ENCODE results near the gene UBTD2.

DNA sequence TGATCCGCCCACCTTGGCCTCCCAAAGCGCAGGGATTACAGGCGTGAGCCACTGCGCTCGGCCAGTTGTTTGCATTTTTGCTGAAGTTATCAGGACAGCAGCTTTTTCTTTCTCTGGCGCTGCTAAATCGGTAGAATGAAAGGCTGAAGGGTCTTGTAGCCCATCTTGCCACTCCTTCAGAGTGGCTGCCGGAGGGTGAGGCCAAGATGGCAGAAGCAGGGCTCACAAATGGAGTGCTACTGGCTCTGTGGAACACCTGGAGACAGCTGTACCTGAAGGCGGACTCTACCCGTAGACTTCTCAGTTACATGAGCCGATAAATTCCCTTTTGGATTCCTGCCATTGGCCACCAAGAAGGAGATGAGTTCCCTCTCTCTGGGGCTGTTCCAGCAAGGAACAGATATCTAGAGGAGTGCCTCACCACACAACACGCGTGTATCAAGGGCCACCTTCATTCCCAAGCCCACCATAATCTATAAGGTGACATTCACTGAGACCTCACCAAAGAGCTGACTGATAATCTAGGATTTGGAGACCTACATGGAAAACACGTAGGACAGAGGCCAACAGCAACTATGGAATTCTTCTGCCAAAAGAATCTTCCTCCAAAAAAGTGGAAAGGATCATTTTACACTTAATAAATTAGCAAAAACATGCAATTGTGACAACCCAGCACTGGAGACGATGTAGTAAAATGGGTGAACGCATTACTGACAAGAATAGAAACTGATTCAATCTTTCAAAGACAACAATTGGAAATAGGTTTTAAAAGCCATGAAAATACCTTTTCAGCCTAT lies 117.3 kb downstream of the UBTD2 start:
- TF ChIP-seq POLR2A (IDR thresholded peaks at IDR 0.05; ENCODE audit: low read length) (no peak), GATA1 (IDR thresholded peaks at IDR 0.05; ENCODE audit: low read depth, low read length) (no peak)

Data from erythroblast (primary cell).